Fibroblast of skin of right quadriceps (primary cell): ENCODE results near the gene MT1B.

ENCODE experiments used
- DNase-seq: peaks from one replicate; pipeline ENCODE4 v3.0.0-alpha.2; 2013

Gene MT1B

GRCh38 chr16:56651586-56651985 lies at the start of gene MT1B:
Gene MT1B (plus strand): TSS chr16:56651886. CDS start chr16:56651954, 68 bp downstream.
- DNase-seq: no peak

GRCh38 chr16:56603589-56603988 lies 48.1 kb upstream of the MT1B start:
- peak; percentile 42 for DNase-seq

DNA sequence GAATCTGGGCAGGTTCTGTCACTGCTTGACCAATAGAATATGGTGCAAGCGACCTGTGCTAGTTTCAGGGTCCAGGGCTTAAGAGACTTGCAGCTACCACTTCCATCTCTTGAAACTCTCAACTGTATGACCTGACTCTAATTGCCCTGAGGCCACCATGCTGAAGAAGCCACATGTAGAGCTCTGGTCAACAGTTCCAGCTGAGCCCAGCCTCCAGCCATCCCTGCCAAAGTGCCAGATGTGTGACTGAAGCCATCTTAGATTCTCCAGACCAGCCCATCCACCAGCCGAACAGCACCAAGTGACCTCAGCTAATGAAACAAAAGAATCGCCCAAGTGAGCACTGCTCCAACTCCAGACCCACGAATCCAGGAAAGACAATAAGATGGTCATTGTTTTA lies 46.7 kb upstream of the MT1B start:
- DNase-seq: no peak

DNA sequence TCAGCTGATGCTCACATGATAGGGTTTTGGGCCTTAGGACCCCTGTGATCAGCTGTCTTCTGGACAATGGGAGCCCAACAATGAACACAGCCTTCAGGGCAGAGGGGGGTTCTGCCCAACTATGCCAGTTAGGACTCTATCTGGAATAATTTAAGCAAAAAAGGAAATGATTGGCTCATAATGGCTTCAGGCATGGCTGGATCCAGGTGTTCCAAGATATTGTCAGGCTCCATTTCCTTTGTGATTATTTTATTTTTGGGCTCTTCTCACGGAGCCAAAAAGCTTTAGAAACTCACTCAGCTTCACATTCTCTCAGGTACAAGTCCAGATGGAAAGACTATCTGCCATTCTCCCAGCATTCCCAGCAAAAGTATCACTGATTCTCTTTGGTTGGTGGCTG lies 46.2 kb upstream of the MT1B start:
- no peak for DNase-seq

- DNase-seq: peak; percentile 71
These were observed 45.6 kb upstream of the MT1B start for GRCh38 chr16:56606071-56606475.

GRCh38 chr16:56606476-56607108 lies 45.1 kb upstream of the MT1B start:
- DNase-seq: no peak

DNA sequence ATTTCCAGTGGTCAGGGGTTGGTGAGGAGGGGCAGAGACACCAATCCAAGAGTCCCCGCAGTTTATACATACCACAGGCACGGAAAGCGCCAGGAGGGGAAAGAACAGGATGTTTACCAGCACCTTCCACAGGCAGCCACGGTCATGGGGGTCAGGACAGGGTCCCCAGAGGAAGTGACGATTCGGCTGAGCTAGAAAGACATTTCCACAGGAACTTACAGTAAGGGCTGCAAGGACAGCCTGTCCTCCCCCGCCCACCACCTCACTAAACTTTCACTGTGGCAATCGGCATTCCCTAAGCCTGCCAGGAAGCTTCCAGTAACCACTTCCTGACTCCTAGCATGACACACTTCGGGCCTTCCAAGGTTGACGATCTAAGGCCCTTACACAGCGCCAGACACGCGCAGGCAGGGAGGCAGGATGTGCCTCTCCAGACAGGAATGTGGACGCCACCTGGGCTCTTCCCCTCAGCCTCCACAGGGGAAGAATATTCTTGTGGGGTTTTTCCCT lies 44.5 kb upstream of the MT1B start:
- peak; percentile 98 for DNase-seq

- DNase-seq: no peak
These were observed 44.0 kb upstream of the MT1B start for GRCh38 chr16:56607675-56608042.

GRCh38 chr16:56608043-56608875 lies 43.4 kb upstream of the MT1B start, which contains the start of gene MT2A:
Gene MT2A (plus strand): TSS chr16:56608584. CDS start chr16:56608656, 72 bp downstream.
- DNase-seq: peak; percentile 96

DNA sequence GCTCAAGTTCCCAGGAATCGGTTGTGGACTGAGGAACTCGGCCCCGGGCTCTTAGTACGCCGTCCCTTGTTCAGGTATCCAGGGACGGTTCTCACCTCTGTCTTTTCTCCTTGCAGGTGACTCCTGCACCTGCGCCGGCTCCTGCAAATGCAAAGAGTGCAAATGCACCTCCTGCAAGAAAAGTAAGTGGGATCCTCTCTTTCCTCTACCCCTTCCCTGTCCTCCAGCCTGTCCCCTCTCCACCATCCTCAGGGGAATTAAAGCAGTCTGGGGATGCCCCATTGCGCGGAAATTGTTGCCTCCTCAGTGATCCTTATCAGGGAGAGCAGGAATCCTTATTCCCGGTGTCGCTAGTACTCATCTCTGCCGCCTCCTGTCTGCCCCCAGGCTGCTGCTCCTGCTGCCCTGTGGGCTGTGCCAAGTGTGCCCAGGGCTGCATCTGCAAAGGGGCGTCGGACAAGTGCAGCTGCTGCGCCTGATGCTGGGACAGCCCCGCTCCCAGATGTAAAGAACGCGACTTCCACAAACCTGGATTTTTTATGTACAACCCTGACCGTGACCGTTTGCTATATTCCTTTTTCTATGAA lies 42.7 kb upstream of the MT1B start:
- no peak for DNase-seq

DNA sequence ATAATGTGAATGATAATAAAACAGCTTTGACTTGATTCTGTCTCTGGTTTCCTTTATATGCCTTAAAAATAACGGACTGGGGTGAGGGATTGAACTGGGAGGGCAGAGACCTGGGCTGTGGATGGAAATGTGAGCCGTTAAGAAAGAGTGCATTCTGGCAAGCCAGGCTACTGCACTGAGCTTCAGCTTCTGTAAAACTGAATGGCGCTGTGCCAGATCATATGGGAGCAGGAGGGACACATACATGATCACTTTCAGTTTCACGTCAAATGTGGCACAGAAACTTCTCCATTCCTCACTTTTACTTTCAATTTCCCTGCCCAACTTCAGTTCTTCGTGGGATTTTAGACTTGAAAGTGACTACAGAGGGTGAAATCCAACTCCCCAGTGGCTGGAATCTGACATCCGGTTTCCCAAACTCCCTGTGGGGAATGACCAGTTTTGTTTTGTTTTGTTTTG lies 42.2 kb upstream of the MT1B start:
- peak; percentile 77 for DNase-seq

GRCh38 chr16:56610017-56610608 lies 41.6 kb upstream of the MT1B start:
- DNase-seq: peak; percentile 66

DNA sequence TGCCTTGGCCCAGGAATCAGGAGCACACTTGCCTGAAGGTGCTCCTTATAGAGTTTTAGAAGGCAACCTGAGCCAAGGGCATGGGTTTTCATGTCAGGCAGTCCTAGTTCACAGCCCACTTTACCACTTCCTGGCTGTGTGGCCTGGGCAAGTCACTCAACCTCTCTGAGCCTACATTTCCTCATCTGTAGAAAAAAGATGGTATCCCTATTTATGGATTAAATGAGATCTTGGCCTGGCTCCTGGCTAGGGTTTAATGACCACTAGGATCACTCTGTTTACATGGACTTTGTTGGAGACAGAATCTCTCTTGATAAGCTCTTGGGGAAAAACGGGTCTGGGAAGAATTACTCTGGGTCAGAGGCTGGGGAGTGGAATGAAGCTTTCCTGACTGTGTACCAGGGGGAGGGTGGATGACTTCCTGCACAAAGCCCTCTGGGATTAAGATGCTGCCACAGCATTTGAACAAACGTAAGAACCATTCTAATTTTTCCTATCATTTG lies 41.0 kb upstream of the MT1B start:
- peak; percentile 28 for DNase-seq

DNA sequence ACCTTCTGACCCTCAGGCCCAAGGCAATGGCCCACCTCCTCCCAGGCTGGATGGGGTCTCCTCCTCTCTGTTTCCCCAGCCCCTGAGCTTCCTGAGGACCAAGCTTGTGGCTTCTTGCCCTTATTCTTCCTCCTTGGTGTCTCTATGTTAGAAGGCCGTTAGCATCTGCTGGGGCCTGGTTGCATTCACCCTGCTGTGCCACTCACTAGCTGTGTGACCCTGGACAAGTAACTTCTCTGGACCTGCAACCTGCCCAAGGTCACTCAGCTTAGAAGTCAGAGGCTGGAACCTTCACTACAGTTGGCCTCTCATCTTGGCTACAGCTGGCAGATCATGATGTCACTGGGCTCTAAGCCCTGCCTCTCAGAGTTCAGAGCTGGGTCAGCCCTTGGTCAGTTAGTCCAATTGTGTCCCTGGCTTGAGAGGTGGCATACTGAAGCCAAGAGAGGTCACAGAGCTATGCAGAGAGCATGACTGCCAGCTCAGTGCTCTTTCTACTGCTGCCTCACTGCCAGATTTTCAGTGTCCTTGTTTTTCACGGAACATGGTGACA lies 40.3 kb upstream of the MT1B start:
- no peak for DNase-seq

DNA sequence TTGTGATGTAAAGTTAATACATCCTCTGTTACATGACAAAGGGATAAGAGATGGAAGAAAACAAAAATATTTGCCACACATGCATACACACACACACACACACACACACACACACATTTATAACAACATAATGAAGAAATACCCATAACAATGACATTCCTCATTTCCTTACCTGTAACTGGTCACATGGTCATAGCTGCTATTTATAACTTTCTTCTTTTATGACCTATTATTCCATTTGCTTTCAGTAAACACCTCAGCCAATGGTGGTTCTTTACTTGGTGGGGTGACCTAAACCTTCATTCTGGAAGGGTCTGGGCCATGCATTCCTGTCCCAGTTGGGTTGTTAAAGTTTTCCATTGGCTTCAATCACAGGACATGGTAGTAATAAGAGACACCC lies 38.0 kb upstream of the MT1B start:
- no peak for DNase-seq

DNA sequence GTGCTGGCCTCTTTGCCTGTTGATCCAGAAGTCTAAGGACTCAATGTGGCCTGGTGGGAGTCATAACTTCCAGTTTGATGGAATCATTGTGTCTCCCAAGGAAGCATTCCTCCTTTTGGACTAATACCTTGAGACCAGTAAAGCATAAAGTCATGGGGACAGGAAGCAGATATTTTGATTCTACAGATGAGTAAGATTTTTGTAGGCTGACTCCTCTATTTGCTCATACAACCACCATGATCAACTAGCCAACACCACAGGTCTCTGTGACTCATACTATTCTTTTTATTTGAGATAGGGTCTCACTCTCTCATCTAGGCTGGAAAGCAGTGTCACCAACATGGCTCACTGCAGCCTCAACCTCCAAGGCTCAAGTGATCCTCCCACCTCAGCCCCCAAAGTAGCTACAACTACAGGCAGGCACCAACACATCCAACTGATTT lies 37.1 kb upstream of the MT1B start:
- peak; percentile 78 for DNase-seq

GRCh38 chr16:56615353-56615752 lies 36.3 kb upstream of the MT1B start:
- DNase-seq: peak; percentile 48

DNA sequence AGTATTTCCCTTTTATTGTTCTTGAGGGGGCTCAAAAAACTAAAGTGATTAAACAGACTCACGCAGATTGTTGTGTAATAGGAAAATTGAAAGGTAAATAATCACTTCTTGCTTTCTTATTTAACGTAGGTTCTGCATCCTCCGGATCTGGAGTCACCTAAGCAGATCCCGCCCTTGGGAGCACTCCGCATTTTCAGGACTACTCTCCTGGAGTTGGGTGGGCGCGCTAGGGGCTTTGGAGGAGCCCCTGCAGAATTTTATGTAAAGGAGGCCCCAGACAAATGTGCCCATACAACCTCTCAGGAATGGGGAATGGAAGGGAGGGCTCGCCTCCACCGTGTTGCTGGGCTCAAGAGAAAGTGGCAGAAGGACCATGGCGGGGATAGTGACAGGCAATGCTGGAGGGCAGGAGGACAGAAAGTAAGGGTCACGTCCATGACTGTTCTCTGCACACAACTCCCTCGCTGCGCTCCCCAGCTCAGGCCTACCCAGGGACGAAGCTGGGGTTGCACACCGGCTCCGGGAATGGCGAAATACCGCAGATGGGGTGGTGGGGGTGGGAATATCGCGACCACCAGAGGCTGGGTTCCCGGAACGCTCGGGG lies 35.0 kb upstream of the MT1B start:
- no peak for DNase-seq

GRCh38 chr16:56617212-56618085 lies 34.2 kb upstream of the MT1B start:
- DNase-seq: peak; percentile 51

GRCh38 chr16:56618138-56618537 lies 33.5 kb upstream of the MT1B start:
- DNase-seq: no peak

- no peak for DNase-seq
These were observed 31.3 kb upstream of the MT1B start for GRCh38 chr16:56620339-56620897.
